ENCODE results near the gene HRH4. TPM values are rescaled to one million over a fixed set of nuclear protein-coding genes. Genes with fewer than 3 reads are reported as not detected.

The HRH4 gene
- total RNA-seq: 0.23 TPM

GRCh38 chr18:24460388-24460787 lies at the start of gene HRH4:
Gene HRH4 (plus strand): TSS chr18:24460637. CDS start chr18:24460729, 92 bp downstream.

GRCh38 chr18:24426398-24427294 lies 33.8 kb upstream of the HRH4 start, which contains the start of gene IMPACT:
Gene IMPACT (plus strand): TSS chr18:24426670. CDS start chr18:24426757, 87 bp downstream.

Small RNA genes lying within 50 kb of the gene (small RNA-seq; reads per million reads assigned to genes)
- not detected for gene RF00019 (ENCODE audit: low replicate concordance)

Other genes with a start within 250 kb of the HRH4 start
- gene OSBPL1A, start 62.8 kb upstream of the HRH4 start, total RNA-seq: 34.4 TPM
- 30.8 TPM for gene IMPACT, start 34.0 kb upstream of the HRH4 start, total RNA-seq